Measurements from ENCODE around the gene LILRA5. TPM values are rescaled to one million over a fixed set of nuclear protein-coding genes. Genes with fewer than 3 reads are reported as not detected.

LILRA5 gene
- total and polyA plus RNA-seq, 2 of the 8 experiments (the other 6 are each of a cell fraction or from before 2014, with no cell fraction given): not detected

DNA sequence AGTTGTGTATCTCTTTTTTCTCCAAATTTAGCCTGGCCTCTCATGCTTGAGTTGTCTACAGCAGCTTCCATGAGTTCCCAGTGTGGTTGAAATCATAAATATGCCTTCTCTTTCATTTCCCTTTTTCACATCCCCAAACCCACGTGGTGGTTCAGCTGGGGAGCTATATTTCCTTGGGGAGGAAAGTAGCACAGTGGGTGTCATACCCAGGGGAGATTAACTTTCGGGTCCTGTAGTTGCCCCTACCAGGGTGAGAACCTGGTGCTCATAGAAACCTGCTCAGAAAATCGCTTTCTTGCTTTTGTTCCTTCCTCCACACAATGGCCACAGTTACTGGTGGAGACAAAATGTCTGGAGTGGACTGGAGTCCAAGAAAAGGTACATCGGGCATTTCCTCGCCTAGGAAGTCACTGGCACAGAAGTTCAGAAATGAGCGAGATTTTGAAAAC, 33.0 kb upstream of the LILRA5 start (continued):
- TF ChIP-seq, protein P1, sequence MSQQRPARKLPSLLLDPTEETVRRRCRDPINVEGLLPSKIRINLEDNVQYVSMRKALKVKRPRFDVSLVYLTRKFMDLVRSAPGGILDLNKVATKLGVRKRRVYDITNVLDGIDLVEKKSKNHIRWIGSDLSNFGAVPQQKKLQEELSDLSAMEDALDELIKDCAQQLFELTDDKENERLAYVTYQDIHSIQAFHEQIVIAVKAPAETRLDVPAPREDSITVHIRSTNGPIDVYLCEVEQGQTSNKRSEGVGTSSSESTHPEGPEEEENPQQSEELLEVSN (IDR thresholded peaks at IDR 0.05): no peak
- TF ChIP-seq POU5F1 (IDR thresholded peaks at IDR 0.05; ENCODE audit: low read depth, low read length) (no peak), YY1 (IDR thresholded peaks at IDR 0.05; ENCODE audit: low read depth, low read length) (no peak), CHD1 (IDR thresholded peaks at IDR 0.05; ENCODE audit: low read depth, low read length) (no peak)

Measured in H1 (cell line).